SK-N-SH (cell line): ENCODE measurements around the gene PPP1R9A. TPM values are rescaled to one million over a fixed set of nuclear protein-coding genes. Genes with fewer than 3 reads are reported as not detected.

Experiments
- CTCF ChIA-PET: fragments of 300-600, 350-600 bp; formaldehyde crosslinking; extraction: SDS; loops from one replicate; lab custom pipeline; 2021; lab: Yijun Ruan, JAX
- POLR2A ChIA-PET: fragments of 350-600 bp; sonication (Branson Sonifier 250); formaldehyde crosslinking; extraction: SDS; loops from one replicate; lab custom pipeline; 2020; ENCODE audit warnings: antibody characterized with exemption, inconsistent platforms; lab: Yijun Ruan, JAX
- DNase-seq: peaks from one replicate; pipeline ENCODE4 v3.0.0; 2012
- H2AFZ ChIP-seq: fragments of 200-600 bp; sonication (generic); 2 replicates; pipeline ENCODE4 v1.8.1; 2016; ENCODE audit warnings: antibody characterized with exemption, mild to moderate bottlenecking, low read depth
- H3F3A ChIP-seq: fragments of 200-600 bp; sonication (generic); replicated peaks from 2 replicates; pipeline ENCODE3; 2016; ENCODE audit warnings: antibody characterized with exemption, mild to moderate bottlenecking; ENCODE audit not compliant: insufficient read depth
- H3K27ac ChIP-seq, 2 experiments: fragments of 200-500 bp in 1 of 2; fragments of 200-600 bp in 1 of 2; sonication (Bioruptor generic) in 1 of 2; sonication (generic), shearing (Covaris generic) in 1 of 2; 2 replicates each; pipeline versions ENCODE4 v1.5.1 to v1.6.1; 2014 to 2016; ENCODE audit warnings: low read depth in 2 of 2, inconsistent platforms in 1 of 2, low read length in 1 of 2, mild to moderate bottlenecking in 1 of 2, mixed read lengths in 1 of 2
- H3K27me3 ChIP-seq: fragments of 200-600 bp; sonication (generic), shearing (Covaris generic); 2 replicates; pipeline ENCODE4 v1.6.1; 2016; ENCODE audit warnings: mixed run types; ENCODE audit not compliant: insufficient read depth
- H3K36me3 ChIP-seq, 2 experiments: fragments of 200-500 bp in 1 of 2; fragments of 200-600 bp in 1 of 2; sonication (Bioruptor generic) in 1 of 2; sonication (generic) in 1 of 2; replicated peaks in 1 of 2; 2 replicates each; pipeline versions ENCODE3 to v1.5.1; 2014 to 2016; ENCODE audit warnings: low read length in 1 of 2, mild to moderate bottlenecking in 1 of 2; ENCODE audit not compliant: insufficient read depth in 2 of 2, control insufficient read depth in 1 of 2
- H3K4me1 ChIP-seq, 2 experiments: fragments of 200-500 bp in 1 of 2; fragments of 200-600 bp in 1 of 2; sonication (Bioruptor generic) in 1 of 2; sonication (generic), shearing (Covaris generic) in 1 of 2; 2 replicates each; pipeline versions ENCODE4 v1.5.1 to v1.6.1; 2014 to 2016; ENCODE audit warnings: low read depth in 1 of 2, low read length in 1 of 2, mixed run types in 1 of 2; ENCODE audit not compliant: insufficient read depth in 2 of 2, control insufficient read depth in 1 of 2
- H3K4me2 ChIP-seq: fragments of 200-600 bp; sonication (generic), shearing (Covaris generic); 2 replicates; pipeline ENCODE4 v1.6.1; 2017; ENCODE audit warnings: mixed run types
- H3K4me3 ChIP-seq, 2 experiments: fragments of 200-500 bp in 1 of 2; fragments of 200-600 bp in 1 of 2; sonication (Bioruptor generic) in 1 of 2; sonication (generic), shearing (Covaris generic) in 1 of 2; 2 replicates each; pipeline versions ENCODE4 v1.5.1 to v1.8.1; 2014 to 2016; ENCODE audit warnings: low read depth in 2 of 2, inconsistent platforms in 1 of 2, low read length in 1 of 2, mild to moderate bottlenecking in 1 of 2, mixed read lengths in 1 of 2, moderate library complexity in 1 of 2
- H3K79me2 ChIP-seq: fragments of 200-600 bp; sonication (generic); 2 replicates; pipeline ENCODE4 v1.8.1; 2017; ENCODE audit warnings: mild to moderate bottlenecking; ENCODE audit not compliant: insufficient read depth
- H3K9ac ChIP-seq: fragments of 200-600 bp; sonication (generic); 2 replicates; pipeline ENCODE4 v1.6.1; 2017; ENCODE audit warnings: mixed run types
- H3K9me2 ChIP-seq: fragments of 200-600 bp; sonication (generic); 2 replicates; pipeline ENCODE4 v1.6.1; 2017; ENCODE audit warnings: mixed run types
- H3K9me3 ChIP-seq: fragments of 200-600 bp; sonication (generic); 2 replicates; pipeline ENCODE4 v1.6.1; 2017; ENCODE audit warnings: mixed run types, mild to moderate bottlenecking, moderate library complexity
- H4K20me1 ChIP-seq: fragments of 200-600 bp; sonication (generic); 2 replicates; pipeline ENCODE4 v1.6.1; 2017; ENCODE audit warnings: mild to moderate bottlenecking, mixed run types; ENCODE audit not compliant: insufficient read depth
- CTCF ChIP-seq: fragments of 200-600 bp; sonication (generic); IDR thresholded peaks from 2 replicates; pipeline ENCODE4 v1.6.1; 2017; ENCODE audit warnings: antibody characterized with exemption, mild to moderate bottlenecking, moderate library complexity
- FOSL2 ChIP-seq: IDR thresholded peaks from 2 replicates; pipeline ENCODE4 v1.4.0; 2012; ENCODE audit warnings: low read depth, mild to moderate bottlenecking, moderate library complexity, borderline replicate concordance
- FOXM1 ChIP-seq: IDR thresholded peaks from 2 replicates; pipeline ENCODE4 v1.4.0; 2012; ENCODE audit warnings: low read depth, mild to moderate bottlenecking
- MAX ChIP-seq: IDR thresholded peaks from 2 replicates; pipeline ENCODE4 v1.4.0; 2012; ENCODE audit warnings: low read depth
- NFIC ChIP-seq: IDR thresholded peaks from 2 replicates; pipeline ENCODE4 v1.4.0; 2012; ENCODE audit warnings: borderline replicate concordance
- POLR2AphosphoS5 ChIP-seq: IDR thresholded peaks from 2 replicates; pipeline ENCODE4 v1.6.1; 2012; ENCODE audit warnings: low read depth, low read length
- RAD21 ChIP-seq: IDR thresholded peaks from 2 replicates; pipeline ENCODE4 v1.6.1; 2012; ENCODE audit warnings: mild to moderate bottlenecking, low read length
- REST ChIP-seq: IDR thresholded peaks from 2 replicates; pipeline ENCODE4 v1.6.1; 2012; ENCODE audit warnings: mild to moderate bottlenecking, low read depth, low read length, moderate library complexity
- SMC3 ChIP-seq: IDR thresholded peaks from 2 replicates; pipeline ENCODE4 v1.6.1; 2012; ENCODE audit warnings: low read depth, low read length, improper control_type of control experiment
- TEAD4 ChIP-seq: IDR thresholded peaks from 2 replicates; pipeline ENCODE4 v1.4.0; 2012; ENCODE audit warnings: mild to moderate bottlenecking, borderline replicate concordance; ENCODE audit not compliant: insufficient read depth
- YY1 ChIP-seq: IDR thresholded peaks from 2 replicates; pipeline ENCODE4 v1.4.0; 2012; ENCODE audit warnings: low read depth, mild to moderate bottlenecking
- WGBS: methylation state at CpG from one replicate; pipeline ENCODE4 v1.1.6; 2017; ENCODE audit warnings: low lambda C conversion rate; 5-methylcytosine and 5-hydroxymethylcytosine counted together
- polyA plus RNA-seq, 3 experiments: library from polyadenylated mRNA; depleted of rRNA; stranded (reverse); fragments of >200 nt; gene quantifications; 2 replicates each; pipeline ENCODE4 v1.2.3, GENCODE V29; 2012

Gene PPP1R9A
- polyA plus RNA-seq, 1 of the 3 experiments (the other 2 are of a cell fraction), result 0.30 TPM

- H3K9me3 ChIP-seq, result no peaks in the 10 kb centered on the region
- no peak overlapping the region for H3K4me3 ChIP-seq
- no peaks in the 10 kb centered on the region for H4K20me1 ChIP-seq
- ChIA-PET POLR2A (no interaction called here), CTCF (no interaction called here)
- H2AFZ ChIP-seq, result no peak overlapping the region
- DNase-seq, result no peak
- H3K9me2 ChIP-seq, result no peaks in the 10 kb centered on the region
- no peaks in the 10 kb centered on the region for H3K27me3 ChIP-seq
- TF ChIP-seq FOXM1 (no peak), NFIC (no peak), POLR2AphosphoS5 (no peak), TEAD4 (no peak), FOSL2 (no peak), YY1 (no peak), REST (no peak)
- no peak overlapping the region for H3K4me2 ChIP-seq
- H3K9ac ChIP-seq, result no peak overlapping the region
- H3K4me1 ChIP-seq, result no peaks in the 10 kb centered on the region
- no peaks in the 10 kb centered on the region for H3K36me3 ChIP-seq
- no peak overlapping the region for H3K27ac ChIP-seq
- WGBS, result 19% methylated on average over 4 of the region's 4 CpGs
- H3K79me2 ChIP-seq, result no peaks in the 10 kb centered on the region
- H3F3A ChIP-seq, result no peaks in the 10 kb centered on the region
These were observed 133.6 kb downstream of the PPP1R9A start for GRCh38 chr7:95041031-95041430.

- Histone ChIP-seq H2AFZ (no peak overlapping the region), H3K27me3 (no peaks in the 10 kb centered on the region; the same call in 1 of the 2 replicates), H4K20me1 (no peaks in the 10 kb centered on the region), H3K27ac (no peak overlapping the region), H3K4me3 (no peak overlapping the region), H3K9me3 (no peaks in the 10 kb centered on the region), H3K4me1 (no peaks in the 10 kb centered on the region), H3K4me2 (no peak overlapping the region), H3F3A (no peaks in the 10 kb centered on the region)
- no peak for DNase-seq
- WGBS, result 45% methylated on average over 8 of the region's 8 CpGs
- POLR2A ChIA-PET, result no interaction called here
- TF ChIP-seq MAX (no peak), SMC3 (peak; percentile 34), RAD21 (peak; percentile 59), CTCF (peak; percentile 43)
- TF ChIP-seq, all 33 proteins: peak for 3
- CTCF ChIA-PET, result interaction anchor here (0.6 kb wide), 1 partner anchor 46 kb away, joined by 4 read pairs; no protein-coding TSS in a partner anchor
- Histone ChIP-seq H3K79me2 (no peaks in the 10 kb centered on the region), H3K9ac (no peak overlapping the region), H3K9me2 (no peaks in the 10 kb centered on the region), H3K36me3 (no peaks in the 10 kb centered on the region)
These were observed 138.0 kb downstream of the PPP1R9A start for GRCh38 chr7:95045236-95045923.
